Measurements from ENCODE around the gene RPA3.

RPA3 gene

DNA sequence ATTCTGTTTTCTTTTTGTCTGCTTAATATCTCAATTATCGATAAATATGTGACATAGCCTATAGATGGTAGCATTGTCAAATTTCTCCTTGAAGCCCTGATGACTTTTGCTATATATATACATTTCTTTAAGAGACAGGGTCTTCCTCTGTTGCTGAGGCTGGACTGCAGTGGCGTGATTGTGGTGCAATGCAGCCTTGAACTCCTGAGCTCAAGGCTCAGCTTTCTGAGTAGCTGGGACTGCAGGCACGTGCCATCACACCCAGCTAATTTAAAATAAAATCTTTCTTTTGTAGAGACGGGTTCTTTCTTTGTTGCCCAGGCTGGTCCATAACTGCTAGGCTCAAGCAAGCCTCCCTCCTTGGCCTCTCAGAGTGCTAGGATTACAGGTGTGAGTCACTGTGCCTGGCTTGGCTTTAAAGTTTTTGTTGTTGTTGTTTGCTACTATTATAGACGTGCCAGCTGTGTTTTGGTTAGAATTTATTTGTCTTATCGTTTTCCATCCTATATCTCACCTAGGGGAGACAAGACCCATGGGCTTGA is 70.8 kb downstream of the RPA3 start:
- no peak for DNase-seq (ENCODE audit: low read depth)
- TF ChIP-seq POLR2A (IDR thresholded peaks at IDR 0.05; ENCODE audit: extremely low read depth, insufficient read length) (no peak), MYC (IDR thresholded peaks at IDR 0.05; ENCODE audit: low read depth, low read length) (no peak)
- TF ChIP-seq, protein P1, sequence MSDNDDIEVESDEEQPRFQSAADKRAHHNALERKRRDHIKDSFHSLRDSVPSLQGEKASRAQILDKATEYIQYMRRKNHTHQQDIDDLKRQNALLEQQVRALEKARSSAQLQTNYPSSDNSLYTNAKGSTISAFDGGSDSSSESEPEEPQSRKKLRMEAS (IDR thresholded peaks at IDR 0.05; ENCODE audit: low read depth, low read length) = no peak
- TF ChIP-seq, protein P2, sequence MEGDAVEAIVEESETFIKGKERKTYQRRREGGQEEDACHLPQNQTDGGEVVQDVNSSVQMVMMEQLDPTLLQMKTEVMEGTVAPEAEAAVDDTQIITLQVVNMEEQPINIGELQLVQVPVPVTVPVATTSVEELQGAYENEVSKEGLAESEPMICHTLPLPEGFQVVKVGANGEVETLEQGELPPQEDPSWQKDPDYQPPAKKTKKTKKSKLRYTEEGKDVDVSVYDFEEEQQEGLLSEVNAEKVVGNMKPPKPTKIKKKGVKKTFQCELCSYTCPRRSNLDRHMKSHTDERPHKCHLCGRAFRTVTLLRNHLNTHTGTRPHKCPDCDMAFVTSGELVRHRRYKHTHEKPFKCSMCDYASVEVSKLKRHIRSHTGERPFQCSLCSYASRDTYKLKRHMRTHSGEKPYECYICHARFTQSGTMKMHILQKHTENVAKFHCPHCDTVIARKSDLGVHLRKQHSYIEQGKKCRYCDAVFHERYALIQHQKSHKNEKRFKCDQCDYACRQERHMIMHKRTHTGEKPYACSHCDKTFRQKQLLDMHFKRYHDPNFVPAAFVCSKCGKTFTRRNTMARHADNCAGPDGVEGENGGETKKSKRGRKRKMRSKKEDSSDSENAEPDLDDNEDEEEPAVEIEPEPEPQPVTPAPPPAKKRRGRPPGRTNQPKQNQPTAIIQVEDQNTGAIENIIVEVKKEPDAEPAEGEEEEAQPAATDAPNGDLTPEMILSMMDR (IDR thresholded peaks at IDR 0.05; ENCODE audit: low read depth, low read length) = no peak
- no peak overlapping the region for H3K4me3 ChIP-seq (ENCODE audit: low read depth, low read length)

DNA sequence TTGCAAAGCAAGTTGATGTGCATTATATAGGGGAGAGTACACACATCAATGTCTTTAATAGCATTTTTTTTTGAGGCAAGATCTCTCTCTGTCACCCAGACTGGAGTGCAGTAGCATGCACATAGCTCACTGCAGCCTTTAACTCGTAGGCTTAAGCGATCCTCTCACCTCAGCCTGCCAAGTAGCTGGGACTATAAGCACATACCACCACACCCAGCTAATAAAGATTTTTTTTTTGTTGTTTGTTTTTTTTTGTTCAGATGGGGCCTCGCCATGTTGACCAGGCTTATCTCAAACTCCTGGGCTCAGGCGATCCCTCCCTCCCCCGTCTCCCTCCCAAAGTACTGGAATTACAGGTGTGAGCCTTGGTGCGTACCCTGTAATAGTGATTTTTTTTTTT is 76.3 kb downstream of the RPA3 start:
- peak overlapping the region; percentile 89 for H3K4me3 ChIP-seq (ENCODE audit: low read depth, low read length)
- TF ChIP-seq POLR2A (IDR thresholded peaks at IDR 0.05; ENCODE audit: extremely low read depth, insufficient read length) (no peak), MYC (IDR thresholded peaks at IDR 0.05; ENCODE audit: low read depth, low read length) (no peak)
- TF ChIP-seq, protein P2 (IDR thresholded peaks at IDR 0.05; ENCODE audit: low read depth, low read length) = no peak
- TF ChIP-seq, protein P1 (IDR thresholded peaks at IDR 0.05; ENCODE audit: low read depth, low read length) = no peak
- no peak for DNase-seq (ENCODE audit: low read depth)

DNA sequence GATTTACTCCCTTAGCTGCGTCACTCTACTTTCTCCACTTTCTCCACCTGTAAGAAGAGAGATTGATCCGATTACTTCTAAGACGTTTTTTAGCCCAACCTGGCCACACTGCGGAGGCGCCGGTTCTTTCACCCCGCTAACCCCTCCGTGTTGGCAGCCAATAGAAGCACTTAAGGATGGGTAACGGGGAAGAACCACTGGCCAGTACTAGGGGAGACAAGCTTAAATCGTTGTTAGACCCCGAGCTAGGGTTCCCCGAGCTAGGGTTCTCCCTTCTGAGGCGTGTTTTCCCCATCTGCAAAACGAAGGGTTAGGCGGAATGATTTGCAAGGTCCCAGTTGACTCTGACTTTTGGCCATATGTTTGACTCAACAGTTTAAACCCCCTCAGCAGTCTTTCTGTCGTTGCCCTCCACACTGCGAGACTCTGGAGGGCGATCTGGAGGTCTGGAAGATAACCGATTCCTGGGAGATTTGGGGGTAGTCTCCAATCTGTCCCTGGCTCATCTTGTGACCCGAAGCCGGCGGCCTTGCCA is 77.2 kb downstream of the RPA3 start:
- peak overlapping the region; percentile 89 for H3K4me3 ChIP-seq (ENCODE audit: low read depth, low read length)
- DNase-seq (ENCODE audit: low read depth) = no peak
- TF ChIP-seq, protein P1 (IDR thresholded peaks at IDR 0.05; ENCODE audit: low read depth, low read length) = no peak
- TF ChIP-seq, protein P2 (IDR thresholded peaks at IDR 0.05; ENCODE audit: low read depth, low read length) = peak; percentile 4

DNA sequence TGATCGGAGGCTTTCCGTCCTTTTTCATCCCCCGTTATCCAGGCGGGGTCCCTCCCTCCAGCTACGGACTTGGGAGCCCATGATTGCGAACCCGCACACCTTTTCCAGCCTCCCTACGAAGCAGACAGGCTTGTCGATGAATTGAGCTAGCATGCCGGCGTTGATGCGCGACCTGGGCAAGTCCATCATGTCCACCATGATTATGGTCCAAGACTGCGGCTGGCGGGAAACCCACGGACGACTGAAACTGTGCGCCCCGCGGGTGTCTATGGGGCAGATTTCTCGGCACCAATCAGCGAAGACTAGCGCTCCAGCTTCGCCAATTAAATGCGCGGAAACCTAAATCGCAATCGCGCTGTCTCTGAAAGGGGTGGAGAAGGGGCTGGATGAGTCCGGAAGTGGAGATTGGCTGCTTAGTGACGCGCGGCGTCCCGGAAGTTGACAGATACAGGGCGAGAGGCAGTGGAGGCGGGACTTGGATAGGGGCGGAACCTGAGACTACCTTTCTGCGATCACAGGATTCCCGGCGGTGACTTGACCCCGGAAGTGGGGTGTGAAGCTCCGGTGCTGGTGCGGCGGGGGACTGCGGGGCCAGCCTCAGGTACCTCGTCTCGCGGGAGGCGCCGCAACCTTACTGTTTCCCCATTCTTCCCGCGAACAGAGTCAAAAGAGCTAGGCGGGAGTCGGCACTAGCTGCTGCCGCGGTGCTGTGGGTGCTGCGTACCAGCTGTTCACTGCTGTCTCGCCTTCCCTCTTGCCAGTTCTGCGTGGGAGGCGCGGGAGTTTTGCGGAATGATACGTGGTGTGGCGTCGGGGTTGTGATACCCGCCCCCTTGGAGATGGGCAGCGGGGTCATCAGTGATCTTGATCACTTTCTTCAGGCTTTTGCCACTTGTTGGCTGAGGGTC is 77.9 kb downstream of the RPA3 start, which contains the start of gene UMAD1:
Gene UMAD1, plus strand, starts transcription at position 532 of the 908 bp plus-strand sequence. CDS start 32,620 bp downstream, outside the sequence.
- peak; percentile 100 for DNase-seq (ENCODE audit: low read depth)
- H3K4me3 ChIP-seq (ENCODE audit: low read depth, low read length) = peak within 1 kb of the TSS; percentile 89
- TF ChIP-seq, protein P2 (IDR thresholded peaks at IDR 0.05; ENCODE audit: low read depth, low read length) = no peak
- TF ChIP-seq POLR2A (IDR thresholded peaks at IDR 0.05; ENCODE audit: extremely low read depth, insufficient read length) (peak; percentile 93), MYC (IDR thresholded peaks at IDR 0.05; ENCODE audit: low read depth, low read length) (peak; percentile 79; the same call in 1 of the 2 replicates)
- TF ChIP-seq, protein P1 (IDR thresholded peaks at IDR 0.05; ENCODE audit: low read depth, low read length) = no peak; the same call in 1 of the 2 replicates

DNA sequence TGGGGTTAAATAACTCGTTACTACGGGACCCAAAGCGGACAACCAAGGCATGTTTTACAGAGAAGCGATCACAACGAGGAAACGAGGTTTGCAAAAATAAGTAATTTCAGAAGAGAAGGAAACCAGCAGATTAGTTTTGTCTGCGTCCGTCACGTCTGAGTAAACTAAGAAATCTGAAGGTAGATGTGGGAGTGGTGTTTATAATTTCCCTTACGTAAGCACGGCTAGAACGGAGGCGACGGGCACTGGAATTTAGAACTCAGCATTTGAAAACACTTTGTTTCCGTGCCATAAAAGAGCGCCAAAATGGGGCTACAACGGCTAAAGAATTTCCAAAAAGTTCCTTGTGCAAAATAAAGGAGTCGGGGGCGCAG is 78.6 kb downstream of the RPA3 start:
- peak overlapping the region; percentile 89 for H3K4me3 ChIP-seq (ENCODE audit: low read depth, low read length)
- TF ChIP-seq, protein P2 (IDR thresholded peaks at IDR 0.05; ENCODE audit: low read depth, low read length) = no peak
- TF ChIP-seq POLR2A (IDR thresholded peaks at IDR 0.05; ENCODE audit: extremely low read depth, insufficient read length) (no peak), MYC (IDR thresholded peaks at IDR 0.05; ENCODE audit: low read depth, low read length) (no peak)
- TF ChIP-seq, protein P1 (IDR thresholded peaks at IDR 0.05; ENCODE audit: low read depth, low read length) = no peak
- peak; percentile 53 for DNase-seq (ENCODE audit: low read depth)
